ENCODE data around the gene BLVRB. TPM values are rescaled to one million over a fixed set of nuclear protein-coding genes. Genes with fewer than 3 reads are reported as not detected.
"Not testable (repeated sequence)": the region's sequence is repeated elsewhere in the genome, so short reads cannot be mapped to it uniquely, and the experiment has no call there.

BLVRB gene
- total RNA-seq, 1 donor from 2014 or later, result 141 TPM

GRCh38 chr19:40506099-40506498 lies 40.6 kb upstream of the BLVRB start:
- H3K4me1 ChIP-seq (ENCODE audit: control insufficient read depth in 3 of 3, insufficient read depth in 3 of 3, low read length in 3 of 3), result no peaks in the 10 kb centered on the region
- H3K4me3 ChIP-seq (ENCODE audit: low read length in 3 of 3), result no peak overlapping the region
- peaks cover 0 to 16% (median 0%) of the 10 kb centered on the region in 3 donors for H3K36me3 ChIP-seq (ENCODE audit: control insufficient read depth in 3 of 3, insufficient read depth in 3 of 3, low read length in 3 of 3)
- no peaks in the 10 kb centered on the region for H3K9me3 ChIP-seq (ENCODE audit: control insufficient read depth in 3 of 3, low read length in 3 of 3)
- no peak overlapping the region for H3K27ac ChIP-seq (ENCODE audit: low read depth, low read length)
- no peak overlapping the region for H3K9ac ChIP-seq (ENCODE audit: low read depth in 1 of 3, low read length in 3 of 3)
- H3K27me3 ChIP-seq (ENCODE audit: control insufficient read depth in 3 of 3, insufficient read depth in 3 of 3, low read length in 3 of 3), result peaks cover 0 to 3% (median 0%) of the 10 kb centered on the region in 3 donors

GRCh38 chr19:40503320-40503695 lies 37.8 kb upstream of the BLVRB start:
- Histone ChIP-seq H3K36me3 (ENCODE audit: control insufficient read depth in 3 of 3, insufficient read depth in 3 of 3, low read length in 3 of 3) (peaks cover 0 to 9% (median 0%) of the 10 kb centered on the region in 3 donors), H3K4me3 (ENCODE audit: low read length in 3 of 3) (no peak overlapping the region), H3K27ac (ENCODE audit: low read depth, low read length) (no peak overlapping the region), H3K9me3 (ENCODE audit: control insufficient read depth in 3 of 3, low read length in 3 of 3) (no peaks in the 10 kb centered on the region), H3K9ac (ENCODE audit: low read depth in 1 of 3, low read length in 3 of 3) (no peak overlapping the region), H3K27me3 (ENCODE audit: control insufficient read depth in 3 of 3, insufficient read depth in 3 of 3, low read length in 3 of 3) (peaks cover 0 to 3% (median 0%) of the 10 kb centered on the region in 3 donors), H3K4me1 (ENCODE audit: control insufficient read depth in 3 of 3, insufficient read depth in 3 of 3, low read length in 3 of 3) (no peaks in the 10 kb centered on the region)

DNA sequence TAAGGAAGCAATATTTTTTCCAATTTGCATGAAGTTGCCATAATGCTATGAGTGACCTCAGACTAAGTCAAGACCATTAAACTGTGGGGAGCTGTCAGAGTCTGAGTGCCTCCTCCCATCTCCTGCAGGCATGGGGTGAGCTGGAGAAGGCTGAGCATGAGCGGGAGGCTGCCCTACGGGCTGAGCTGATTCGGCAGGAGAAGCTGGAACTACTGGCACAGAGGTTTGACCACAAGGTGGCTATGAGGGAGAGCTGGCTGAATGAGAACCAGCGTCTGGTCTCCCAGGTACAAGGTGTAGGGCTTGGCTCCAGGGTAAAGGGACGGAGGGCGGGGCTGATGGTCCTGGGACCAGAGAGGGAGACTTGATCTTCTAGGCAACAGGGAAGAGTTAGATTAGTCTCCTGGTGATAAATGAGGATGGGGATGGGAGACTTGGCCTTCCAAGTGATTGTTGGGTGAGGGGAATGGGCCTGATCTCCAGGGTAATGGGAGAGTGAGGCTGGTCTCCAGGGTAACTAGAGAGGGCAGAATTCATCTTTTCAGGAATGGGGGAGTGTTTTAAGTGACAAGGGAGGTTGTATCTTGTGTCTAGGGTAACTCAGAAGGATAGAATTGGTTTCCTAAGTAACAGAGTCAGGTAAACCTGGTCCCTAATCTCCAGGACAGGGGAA lies 37.2 kb upstream of the BLVRB start:
- H3K9me3 ChIP-seq (ENCODE audit: control insufficient read depth in 3 of 3, low read length in 3 of 3), result no peaks in the 10 kb centered on the region
- H3K27me3 ChIP-seq (ENCODE audit: control insufficient read depth in 3 of 3, insufficient read depth in 3 of 3, low read length in 3 of 3), result peaks cover 0 to 3% (median 0%) of the 10 kb centered on the region in 3 donors
- H3K27ac ChIP-seq (ENCODE audit: low read depth, low read length), result no peak overlapping the region
- H3K4me3 ChIP-seq (ENCODE audit: low read length in 3 of 3), result no peak overlapping the region
- peaks cover 0 to 9% (median 0%) of the 10 kb centered on the region in 3 donors for H3K36me3 ChIP-seq (ENCODE audit: control insufficient read depth in 3 of 3, insufficient read depth in 3 of 3, low read length in 3 of 3)
- H3K9ac ChIP-seq (ENCODE audit: low read depth in 1 of 3, low read length in 3 of 3), result no peak overlapping the region
- no peaks in the 10 kb centered on the region for H3K4me1 ChIP-seq (ENCODE audit: control insufficient read depth in 3 of 3, insufficient read depth in 3 of 3, low read length in 3 of 3)

DNA sequence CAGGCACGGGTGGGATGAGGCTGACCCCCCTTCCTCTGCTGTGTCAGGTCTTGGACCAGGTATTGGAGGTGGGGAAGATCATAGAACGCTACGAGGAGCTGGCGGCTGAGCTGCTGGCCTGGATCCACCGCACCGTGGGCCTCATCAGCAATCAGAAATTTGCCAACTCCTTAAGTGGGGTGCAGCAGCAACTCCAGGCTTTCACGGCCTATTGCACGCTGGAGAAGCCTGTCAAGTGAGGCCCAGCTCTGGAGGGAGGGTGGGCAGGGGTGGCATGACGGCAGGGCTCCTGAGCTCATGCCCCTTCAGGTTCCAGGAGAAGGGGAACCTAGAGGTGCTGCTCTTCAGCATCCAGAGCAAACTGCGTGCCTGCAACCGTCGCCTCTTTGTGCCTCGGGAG lies 36.5 kb upstream of the BLVRB start:
- peaks cover 0 to 3% (median 0%) of the 10 kb centered on the region in 3 donors for H3K27me3 ChIP-seq (ENCODE audit: control insufficient read depth in 3 of 3, insufficient read depth in 3 of 3, low read length in 3 of 3)
- no peak overlapping the region for H3K4me3 ChIP-seq (ENCODE audit: low read length in 3 of 3)
- H3K9ac ChIP-seq (ENCODE audit: low read depth in 1 of 3, low read length in 3 of 3), result no peak overlapping the region
- no peaks in the 10 kb centered on the region for H3K4me1 ChIP-seq (ENCODE audit: control insufficient read depth in 3 of 3, insufficient read depth in 3 of 3, low read length in 3 of 3)
- H3K36me3 ChIP-seq (ENCODE audit: control insufficient read depth in 3 of 3, insufficient read depth in 3 of 3, low read length in 3 of 3), result peaks cover 0 to 12% (median 0%) of the 10 kb centered on the region in 3 donors
- H3K9me3 ChIP-seq (ENCODE audit: control insufficient read depth in 3 of 3, low read length in 3 of 3), result no peaks in the 10 kb centered on the region
- H3K27ac ChIP-seq (ENCODE audit: low read depth, low read length), result no peak overlapping the region

DNA sequence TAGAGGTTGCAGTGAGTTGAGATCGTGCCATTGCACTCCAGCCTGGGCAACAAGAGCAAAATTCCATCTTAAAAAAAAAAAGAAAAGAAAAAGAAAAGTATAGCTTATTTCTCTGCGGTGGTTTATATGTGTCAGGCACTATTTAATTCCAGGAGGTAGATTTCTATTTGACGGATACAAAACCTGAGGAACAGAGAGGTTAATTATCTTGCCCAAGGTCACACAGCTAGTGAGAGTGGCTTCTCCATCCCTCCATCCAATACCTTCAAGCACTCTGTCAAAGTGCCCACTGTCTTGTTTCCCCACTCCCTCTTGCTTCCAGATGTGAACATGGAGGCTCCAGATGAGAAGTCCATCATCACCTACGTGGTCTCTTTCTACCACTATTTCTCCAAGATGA lies 36.1 kb upstream of the BLVRB start:
- no peaks in the 10 kb centered on the region for H3K9me3 ChIP-seq (ENCODE audit: control insufficient read depth in 3 of 3, low read length in 3 of 3)
- peaks cover 0 to 3% (median 0%) of the 10 kb centered on the region in 3 donors for H3K27me3 ChIP-seq (ENCODE audit: control insufficient read depth in 3 of 3, insufficient read depth in 3 of 3, low read length in 3 of 3)
- no peak overlapping the region for H3K27ac ChIP-seq (ENCODE audit: low read depth, low read length)
- no peak overlapping the region for H3K4me3 ChIP-seq (ENCODE audit: low read length in 3 of 3)
- peaks cover 0 to 12% (median 0%) of the 10 kb centered on the region in 3 donors for H3K36me3 ChIP-seq (ENCODE audit: control insufficient read depth in 3 of 3, insufficient read depth in 3 of 3, low read length in 3 of 3)
- H3K4me1 ChIP-seq (ENCODE audit: control insufficient read depth in 3 of 3, insufficient read depth in 3 of 3, low read length in 3 of 3), result no peaks in the 10 kb centered on the region
- no peak overlapping the region for H3K9ac ChIP-seq (ENCODE audit: low read depth in 1 of 3, low read length in 3 of 3)

GRCh38 chr19:40500678-40501530 lies 35.4 kb upstream of the BLVRB start:
- not testable (repeated sequence) for H3K4me1 ChIP-seq (ENCODE audit: control insufficient read depth in 3 of 3, insufficient read depth in 3 of 3, low read length in 3 of 3); H3K9ac ChIP-seq (ENCODE audit: low read depth in 1 of 3, low read length in 3 of 3); H3K4me3 ChIP-seq (ENCODE audit: low read length in 3 of 3); H3K27ac ChIP-seq (ENCODE audit: low read depth, low read length); H3K9me3 ChIP-seq (ENCODE audit: control insufficient read depth in 3 of 3, low read length in 3 of 3); H3K27me3 ChIP-seq (ENCODE audit: control insufficient read depth in 3 of 3, insufficient read depth in 3 of 3, low read length in 3 of 3); H3K36me3 ChIP-seq (ENCODE audit: control insufficient read depth in 3 of 3, insufficient read depth in 3 of 3, low read length in 3 of 3)

DNA sequence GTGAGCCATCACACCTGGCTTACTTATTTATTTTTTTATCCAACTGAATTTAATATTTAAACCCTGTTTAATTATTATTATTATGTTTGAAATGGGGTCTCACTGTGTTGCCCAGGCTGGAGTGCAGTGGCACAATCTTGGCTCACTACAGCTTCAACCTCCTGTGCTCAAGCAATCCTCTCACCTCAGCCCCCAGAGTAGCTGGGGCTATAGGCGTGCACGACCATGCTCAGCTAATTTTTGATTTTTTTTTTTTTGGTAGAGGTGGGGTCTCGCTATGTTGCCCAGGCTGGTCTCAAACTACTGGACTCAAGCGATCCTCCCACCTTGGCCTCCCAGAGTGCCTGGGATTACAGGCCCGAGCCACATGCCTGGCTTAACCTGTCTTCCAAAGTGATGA lies 33.8 kb upstream of the BLVRB start:
- Histone ChIP-seq H3K27ac (ENCODE audit: low read depth, low read length) (no peak overlapping the region), H3K36me3 (ENCODE audit: control insufficient read depth in 3 of 3, insufficient read depth in 3 of 3, low read length in 3 of 3) (peaks cover 0 to 17% (median 5%) of the 10 kb centered on the region in 3 donors), H3K4me3 (ENCODE audit: low read length in 3 of 3) (no peak overlapping the region), H3K9me3 (ENCODE audit: control insufficient read depth in 3 of 3, low read length in 3 of 3) (no peaks in the 10 kb centered on the region), H3K4me1 (ENCODE audit: control insufficient read depth in 3 of 3, insufficient read depth in 3 of 3, low read length in 3 of 3) (no peaks in the 10 kb centered on the region), H3K9ac (ENCODE audit: low read depth in 1 of 3, low read length in 3 of 3) (no peak overlapping the region), H3K27me3 (ENCODE audit: control insufficient read depth in 3 of 3, insufficient read depth in 3 of 3, low read length in 3 of 3) (peaks cover 0 to 3% (median 0%) of the 10 kb centered on the region in 3 donors)

GRCh38 chr19:40497214-40497613 lies 31.7 kb upstream of the BLVRB start:
- Histone ChIP-seq H3K4me1 (ENCODE audit: control insufficient read depth in 3 of 3, insufficient read depth in 3 of 3, low read length in 3 of 3) (no peaks in the 10 kb centered on the region), H3K27ac (ENCODE audit: low read depth, low read length) (no peak overlapping the region), H3K36me3 (ENCODE audit: control insufficient read depth in 3 of 3, insufficient read depth in 3 of 3, low read length in 3 of 3) (peaks cover 2 to 15% (median 5%) of the 10 kb centered on the region in 3 donors), H3K9ac (ENCODE audit: low read depth in 1 of 3, low read length in 3 of 3) (no peak overlapping the region), H3K4me3 (ENCODE audit: low read length in 3 of 3) (no peak overlapping the region), H3K9me3 (ENCODE audit: control insufficient read depth in 3 of 3, low read length in 3 of 3) (no peaks in the 10 kb centered on the region), H3K27me3 (ENCODE audit: control insufficient read depth in 3 of 3, insufficient read depth in 3 of 3, low read length in 3 of 3) (no peaks in the 10 kb centered on the region)

DNA sequence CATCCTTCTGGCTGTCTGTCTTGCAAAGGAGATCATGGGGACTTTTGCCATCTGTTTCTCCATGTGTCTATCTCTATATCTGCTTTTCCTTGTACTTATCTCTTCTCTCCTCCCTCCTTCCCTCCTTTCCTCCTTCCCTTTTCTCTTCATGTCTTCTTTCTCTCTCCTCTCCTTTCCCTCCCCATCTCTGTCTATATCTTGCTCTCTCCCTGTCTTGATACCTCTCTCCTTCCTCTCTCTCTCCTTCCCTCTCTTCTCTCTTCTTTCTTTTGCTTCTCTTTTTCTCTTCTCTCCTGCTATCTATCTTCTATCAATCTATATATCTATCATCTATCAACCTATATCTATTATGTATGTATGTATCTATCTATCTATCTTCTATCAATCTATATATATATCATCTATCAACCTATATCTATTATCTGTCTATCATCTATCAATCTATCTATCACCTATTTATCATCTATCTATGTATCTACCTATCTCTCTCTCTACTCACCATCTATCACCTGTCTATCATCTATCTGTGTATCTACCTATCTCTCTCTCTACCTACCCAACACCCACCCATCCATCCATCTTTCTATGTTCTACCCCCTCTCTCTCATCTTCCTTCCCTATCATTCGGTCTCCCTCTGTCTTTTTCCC lies 28.8 kb upstream of the BLVRB start:
- no peak overlapping the region for H3K4me3 ChIP-seq (ENCODE audit: low read length in 3 of 3)
- peaks cover 2 to 11% (median 5%) of the 10 kb centered on the region in 3 donors for H3K36me3 ChIP-seq (ENCODE audit: control insufficient read depth in 3 of 3, insufficient read depth in 3 of 3, low read length in 3 of 3)

DNA sequence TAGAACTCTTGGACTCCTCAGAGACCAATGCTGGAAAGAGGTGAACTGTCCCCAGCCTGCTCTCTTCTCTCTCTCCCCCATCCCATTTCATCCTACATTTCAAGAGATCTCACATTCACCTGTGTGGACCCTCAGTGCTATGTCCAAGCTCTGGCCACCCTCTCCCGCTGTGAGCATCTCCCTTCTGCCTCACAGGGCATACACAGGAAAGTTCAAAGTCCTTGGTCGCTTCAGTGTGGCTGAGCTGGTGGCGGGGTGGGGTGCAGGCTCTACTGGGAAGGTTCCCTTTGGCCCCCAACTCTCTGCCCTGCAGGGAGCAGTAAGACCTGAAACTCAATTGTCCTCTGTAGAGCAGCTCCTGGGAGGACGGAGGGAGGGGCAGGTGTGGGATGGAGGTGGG lies 28.2 kb upstream of the BLVRB start:
- H3K36me3 ChIP-seq (ENCODE audit: control insufficient read depth in 3 of 3, insufficient read depth in 3 of 3, low read length in 3 of 3), result peaks cover 2 to 11% (median 5%) of the 10 kb centered on the region in 3 donors
- H3K9me3 ChIP-seq (ENCODE audit: control insufficient read depth in 3 of 3, low read length in 3 of 3), result no peaks in the 10 kb centered on the region
- no peaks in the 10 kb centered on the region for H3K4me1 ChIP-seq (ENCODE audit: control insufficient read depth in 3 of 3, insufficient read depth in 3 of 3, low read length in 3 of 3)
- no peak overlapping the region for H3K27ac ChIP-seq (ENCODE audit: low read depth, low read length)
- H3K4me3 ChIP-seq (ENCODE audit: low read length in 3 of 3), result no peak overlapping the region
- no peaks in the 10 kb centered on the region for H3K27me3 ChIP-seq (ENCODE audit: control insufficient read depth in 3 of 3, insufficient read depth in 3 of 3, low read length in 3 of 3)
- no peak overlapping the region for H3K9ac ChIP-seq (ENCODE audit: low read depth in 1 of 3, low read length in 3 of 3)

More for the DNA sequence above, 28.8 kb upstream of the BLVRB start:
- Histone ChIP-seq H3K27me3 (ENCODE audit: control insufficient read depth in 3 of 3, insufficient read depth in 3 of 3, low read length in 3 of 3) (no peaks in the 10 kb centered on the region), H3K9me3 (ENCODE audit: control insufficient read depth in 3 of 3, low read length in 3 of 3) (no peaks in the 10 kb centered on the region), H3K4me1 (ENCODE audit: control insufficient read depth in 3 of 3, insufficient read depth in 3 of 3, low read length in 3 of 3) (no peaks in the 10 kb centered on the region), H3K9ac (ENCODE audit: low read depth in 1 of 3, low read length in 3 of 3) (no peak overlapping the region), H3K27ac (ENCODE audit: low read depth, low read length) (no peak overlapping the region)

All from skeletal muscle tissue (tissue), 4 donors.